Fibroblast of lung (primary cell): ENCODE results near the gene TRAPPC14. TPM values are rescaled to one million over a fixed set of nuclear protein-coding genes. Genes with fewer than 3 reads are reported as not detected.

Experiments
- DNase-seq, 2 donors: peaks; one replicate each; pipeline versions ENCODE4 v3.0.0 to v3.0.0-alpha.2; 2010; ENCODE audit warnings: low read depth in 2 of 2
- H2AFZ ChIP-seq: 2 replicates; pipeline ENCODE4 v1.5.1; 2012; ENCODE audit warnings: low read length, control low read depth, inconsistent platforms
- H3K27ac ChIP-seq: 2 replicates; pipeline ENCODE4 v1.5.1; 2011; ENCODE audit warnings: low read length, control low read depth; ENCODE audit not compliant: insufficient read depth
- H3K27me3 ChIP-seq: 2 replicates; pipeline ENCODE4 v1.5.1; 2011; ENCODE audit warnings: mild to moderate bottlenecking, low read length; ENCODE audit not compliant: control insufficient read depth, insufficient read depth
- H3K36me3 ChIP-seq: 2 replicates; pipeline ENCODE4 v1.5.1; 2011; ENCODE audit warnings: low read length; ENCODE audit not compliant: control insufficient read depth, insufficient read depth
- H3K4me1 ChIP-seq: 2 replicates; pipeline ENCODE4 v1.5.1; 2011; ENCODE audit warnings: low read length; ENCODE audit not compliant: control insufficient read depth, insufficient read depth; ENCODE audit errors: extremely low read depth
- H3K4me2 ChIP-seq: 2 replicates; pipeline ENCODE4 v1.5.1; 2011; ENCODE audit warnings: low read length, control low read depth; ENCODE audit not compliant: insufficient read depth; ENCODE audit errors: extremely low read depth
- H3K4me3 ChIP-seq, 4 experiments: fragments of 200-600 bp in 1 of 4; sonication (generic) in 1 of 4; replicated peaks in 1 of 4; 2 replicates each; pipeline ENCODE4 v1.5.1; 2011 to 2016; ENCODE audit warnings: low read length in 4 of 4, low read depth in 3 of 4, mild to moderate bottlenecking in 3 of 4, control low read depth in 2 of 4, inconsistent platforms in 1 of 4, mixed read lengths in 1 of 4; ENCODE audit not compliant: insufficient read depth in 1 of 4; ENCODE audit errors: control extremely low read depth in 1 of 4
- H3K79me2 ChIP-seq: 2 replicates; pipeline ENCODE4 v1.5.1; 2012; ENCODE audit warnings: mild to moderate bottlenecking, low read length, inconsistent platforms; ENCODE audit not compliant: control insufficient read depth, insufficient read depth
- H3K9ac ChIP-seq: 2 replicates; pipeline ENCODE4 v1.5.1; 2011; ENCODE audit warnings: mild to moderate bottlenecking, low read length, control low read depth; ENCODE audit not compliant: insufficient read depth
- H3K9me3 ChIP-seq: 2 replicates; pipeline ENCODE4 v1.5.1; 2012; ENCODE audit warnings: low read depth, low read length; ENCODE audit not compliant: control insufficient read depth, insufficient read depth
- H4K20me1 ChIP-seq: 2 replicates; pipeline ENCODE4 v1.5.1; 2011; ENCODE audit warnings: low read length; ENCODE audit not compliant: control insufficient read depth, insufficient read depth; ENCODE audit errors: extremely low read depth
- EZH2 ChIP-seq: IDR thresholded peaks from 2 replicates; pipeline ENCODE4 v1.5.1; 2012; ENCODE audit warnings: low read length, control low read depth, mild to moderate bottlenecking; ENCODE audit errors: missing control alignments
- polyA plus RNA-seq, 2 donors: library from polyadenylated mRNA; depleted of rRNA in 1 of 2; stranded (reverse) in 1 of 2; unstranded in 1 of 2; fragments of >200 nt; gene quantifications; 2 replicates each; pipeline ENCODE4 v1.2.1, GENCODE V29; 2011 to 2012; ENCODE audit warnings: missing spikeins in 1 of 2
- total RNA-seq: library from RNA; depleted of rRNA; stranded (reverse); fragments of >200 nt; gene quantifications from 2 replicates; pipeline ENCODE4 v1.2.1, GENCODE V29; 2014
- TF ChIP-seq, protein P1 (sequence below), 2 donors: IDR thresholded peaks in 1 of 2; conservative IDR thresholded peaks in 1 of 2; 1 replicate in 1 of 2; 2 replicates in 1 of 2; pipeline ENCODE4 v1.5.1; 2011 to 2012; ENCODE audit warnings: low read length in 2 of 2, control low read depth in 1 of 2, inconsistent platforms in 1 of 2, low read depth in 1 of 2, mild to moderate bottlenecking in 1 of 2

The TRAPPC14 gene
- total and polyA plus RNA-seq, 2 donors (not counting 1 experiment from before 2014, with no cell fraction given), result 1.9 to 5.9 TPM

DNA sequence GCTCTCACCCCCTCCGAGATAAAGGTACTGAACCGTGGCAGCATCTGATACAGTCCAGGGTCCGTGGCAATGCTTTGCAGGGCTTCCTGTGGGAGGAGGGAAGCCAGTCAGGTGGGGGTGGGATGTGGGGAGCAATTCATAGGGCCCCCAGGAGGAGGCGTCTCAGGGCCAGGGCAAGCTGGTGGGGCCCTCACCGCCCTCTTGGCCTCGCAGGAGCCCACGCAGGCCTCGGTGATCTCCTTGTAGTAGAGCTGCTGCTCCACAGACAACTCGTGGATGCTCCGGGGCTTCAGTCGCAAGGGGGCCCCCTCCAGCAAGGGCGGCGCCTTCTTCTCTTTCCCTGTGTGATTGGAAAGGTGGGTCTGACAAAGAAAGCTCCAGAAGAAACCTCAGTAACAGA is 46.6 kb downstream of the TRAPPC14 start:
- H3K36me3 ChIP-seq, result peaks cover 33% of the 10 kb centered on the region
- H3K4me2 ChIP-seq, result no peak overlapping the region
- no peak overlapping the region for H2AFZ ChIP-seq
- H3K4me1 ChIP-seq, result no peaks in the 10 kb centered on the region
- H3K9me3 ChIP-seq, result no peaks in the 10 kb centered on the region
- no peak overlapping the region for H3K9ac ChIP-seq
- no peak for DNase-seq
- no peak for TF ChIP-seq EZH2
- TF ChIP-seq, protein P1, sequence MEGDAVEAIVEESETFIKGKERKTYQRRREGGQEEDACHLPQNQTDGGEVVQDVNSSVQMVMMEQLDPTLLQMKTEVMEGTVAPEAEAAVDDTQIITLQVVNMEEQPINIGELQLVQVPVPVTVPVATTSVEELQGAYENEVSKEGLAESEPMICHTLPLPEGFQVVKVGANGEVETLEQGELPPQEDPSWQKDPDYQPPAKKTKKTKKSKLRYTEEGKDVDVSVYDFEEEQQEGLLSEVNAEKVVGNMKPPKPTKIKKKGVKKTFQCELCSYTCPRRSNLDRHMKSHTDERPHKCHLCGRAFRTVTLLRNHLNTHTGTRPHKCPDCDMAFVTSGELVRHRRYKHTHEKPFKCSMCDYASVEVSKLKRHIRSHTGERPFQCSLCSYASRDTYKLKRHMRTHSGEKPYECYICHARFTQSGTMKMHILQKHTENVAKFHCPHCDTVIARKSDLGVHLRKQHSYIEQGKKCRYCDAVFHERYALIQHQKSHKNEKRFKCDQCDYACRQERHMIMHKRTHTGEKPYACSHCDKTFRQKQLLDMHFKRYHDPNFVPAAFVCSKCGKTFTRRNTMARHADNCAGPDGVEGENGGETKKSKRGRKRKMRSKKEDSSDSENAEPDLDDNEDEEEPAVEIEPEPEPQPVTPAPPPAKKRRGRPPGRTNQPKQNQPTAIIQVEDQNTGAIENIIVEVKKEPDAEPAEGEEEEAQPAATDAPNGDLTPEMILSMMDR (conservative IDR thresholded peaks at IDR 0.05 in 1 of 2, IDR thresholded peaks at IDR 0.05 in 1 of 2; ENCODE audit: low read depth in 1 of 2, low read length in 2 of 2), result no peak
- H3K27ac ChIP-seq, result no peak overlapping the region
- no peak overlapping the region for H3K4me3 ChIP-seq
- H3K79me2 ChIP-seq, result no peaks in the 10 kb centered on the region
- no peaks in the 10 kb centered on the region for H4K20me1 ChIP-seq
- no peaks in the 10 kb centered on the region for H3K27me3 ChIP-seq

DNA sequence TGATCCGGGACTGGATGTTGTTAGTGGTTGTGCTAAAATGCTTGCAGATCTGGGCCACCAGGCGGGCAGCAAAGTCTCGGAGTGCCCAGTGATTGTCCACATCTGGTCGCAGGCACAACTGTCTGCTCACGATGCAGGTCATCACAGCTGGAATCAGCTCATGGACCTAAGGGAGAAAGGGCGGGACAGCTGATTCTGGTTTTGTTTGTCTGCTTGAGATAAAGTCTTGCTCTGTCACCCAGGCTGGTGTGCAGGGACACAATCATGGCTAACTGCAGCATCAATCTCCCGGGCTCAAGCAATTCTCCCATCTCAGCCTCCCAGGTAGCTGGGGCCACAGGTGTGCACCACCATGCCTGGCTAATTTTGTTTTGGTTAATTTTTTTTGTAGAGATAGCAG is 47.4 kb downstream of the TRAPPC14 start:
- no peak overlapping the region for H3K4me3 ChIP-seq
- no peaks in the 10 kb centered on the region for H4K20me1 ChIP-seq
- H3K79me2 ChIP-seq, result no peaks in the 10 kb centered on the region
- DNase-seq, result no peak
- no peaks in the 10 kb centered on the region for H3K27me3 ChIP-seq
- H3K27ac ChIP-seq, result no peak overlapping the region
- TF ChIP-seq EZH2, result no peak
- TF ChIP-seq, protein P1 (conservative IDR thresholded peaks at IDR 0.05 in 1 of 2, IDR thresholded peaks at IDR 0.05 in 1 of 2; ENCODE audit: low read depth in 1 of 2, low read length in 2 of 2), result no peak
- no peak overlapping the region for H3K9ac ChIP-seq
- no peak overlapping the region for H3K4me2 ChIP-seq
- H3K4me1 ChIP-seq, result no peaks in the 10 kb centered on the region
- H2AFZ ChIP-seq, result no peak overlapping the region
- no peaks in the 10 kb centered on the region for H3K9me3 ChIP-seq
- H3K36me3 ChIP-seq, result peaks cover 34% of the 10 kb centered on the region

DNA sequence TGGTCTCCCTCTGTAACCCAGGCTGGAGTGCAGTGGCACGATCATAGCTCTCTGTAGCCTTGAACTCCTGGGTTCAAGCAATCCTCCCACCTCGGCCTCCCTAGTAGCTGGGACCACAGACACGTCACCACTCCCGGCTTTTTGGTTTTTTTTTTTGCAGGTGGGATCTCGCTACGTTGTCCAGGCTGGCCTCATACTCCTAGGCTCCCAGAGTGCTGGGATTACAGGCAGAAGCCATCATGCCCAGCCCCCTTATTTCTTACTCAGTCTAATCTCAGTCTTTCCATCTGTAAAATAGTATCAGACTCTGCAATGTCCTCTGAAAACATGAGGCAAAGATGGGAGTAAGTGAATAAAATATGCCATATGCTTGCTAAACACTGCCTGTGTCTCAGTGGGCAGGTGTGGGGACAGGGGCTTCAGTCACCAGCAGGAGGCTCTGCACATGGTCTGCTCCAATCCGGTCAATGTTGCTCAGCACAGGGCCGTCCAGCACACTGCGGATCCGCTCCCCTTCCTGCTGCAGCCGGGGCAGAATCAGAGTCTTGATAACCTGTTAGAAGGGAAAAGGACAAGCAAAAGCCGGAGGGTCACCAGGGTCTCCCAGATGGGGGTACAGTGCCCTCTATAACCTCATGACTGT is 48.9 kb downstream of the TRAPPC14 start:
- Histone ChIP-seq H3K4me3 (no peak overlapping the region), H3K27me3 (no peaks in the 10 kb centered on the region), H2AFZ (no peak overlapping the region), H3K79me2 (no peaks in the 10 kb centered on the region), H3K4me2 (no peak overlapping the region), H3K27ac (no peak overlapping the region), H3K9me3 (no peaks in the 10 kb centered on the region), H4K20me1 (no peaks in the 10 kb centered on the region), H3K36me3 (peaks cover 36% of the 10 kb centered on the region), H3K9ac (no peak overlapping the region), H3K4me1 (no peaks in the 10 kb centered on the region)
- no peak for DNase-seq
- no peak for TF ChIP-seq EZH2
- TF ChIP-seq, protein P1 (conservative IDR thresholded peaks at IDR 0.05 in 1 of 2, IDR thresholded peaks at IDR 0.05 in 1 of 2; ENCODE audit: low read depth in 1 of 2, low read length in 2 of 2), result peak in 1 of 2 donors; percentile 15
